ENCODE data around the gene TXK. TPM values are rescaled to one million over a fixed set of nuclear protein-coding genes. Genes with fewer than 3 reads are reported as not detected.

Gene TXK
- total and polyA plus RNA-seq, 5 experiments from 2014 or later: 57.8 to 140 (median 92.2) TPM

GRCh38 chr4:48116582-48116981 is 17.5 kb downstream of the TXK start:
- Mint-ChIP-seq H3K9me3 (no peaks in the 10 kb centered on the region), H3K27ac (peak overlapping the region; percentile 24 to 92 (median 78)), H3K27me3 (no peaks in the 10 kb centered on the region), H3K36me3 (peaks cover 9 to 70% (median 13%) of the 10 kb centered on the region in 3 donors), H3K4me3 (peak overlapping the region in 7 of 10 donors; percentile 29 to 73 (median 53)), H3K4me1 (peaks cover 46 to 81% (median 79%) of the 10 kb centered on the region in 4 donors)
- ATAC-seq: peak; percentile 29 to 42
- POLR2A ChIA-PET: interaction anchor here (2.1 kb wide), 1 partner anchor 22 kb away, joined by 10 read pairs; no protein-coding TSS in a partner anchor
- DNase-seq: no peak

GRCh38 chr4:48114412-48114811 is 19.6 kb downstream of the TXK start:
- H3K4me3 Mint-ChIP-seq: peak overlapping the region in 8 of 10 donors; percentile 26 to 83 (median 48)
- DNase-seq (no peak), ATAC-seq (no peak)
- no peaks in the 10 kb centered on the region for H3K27me3 Mint-ChIP-seq
- H3K27ac Mint-ChIP-seq: peak overlapping the region; percentile 0 to 92 (median 86)
- POLR2A ChIA-PET: interaction anchor here (1.7 kb wide), 1 partner anchor 15 kb away, joined by 4 read pairs; no protein-coding TSS in a partner anchor
- peaks cover 6 to 85% (median 17%) of the 10 kb centered on the region in 3 donors for H3K36me3 Mint-ChIP-seq
- H3K4me1 Mint-ChIP-seq: peaks cover 43 to 88% (median 79%) of the 10 kb centered on the region in 4 donors
- H3K9me3 Mint-ChIP-seq: no peaks in the 10 kb centered on the region

- POLR2A ChIA-PET: no interaction called here
- Mint-ChIP-seq H3K36me3 (peaks cover 5 to 83% (median 16%) of the 10 kb centered on the region in 3 donors), H3K9me3 (no peaks in the 10 kb centered on the region), H3K4me1 (peaks cover 29 to 73% (median 64%) of the 10 kb centered on the region in 4 donors), H3K27me3 (no peaks in the 10 kb centered on the region), H3K4me3 (peak overlapping the region in 6 of 10 donors; percentile 5 to 83 (median 20)), H3K27ac (peak overlapping the region; percentile 76 to 92 (median 87))
- no peak for ATAC-seq
- DNase-seq: no peak
Measured at GRCh38 chr4:48112017-48112667, 21.9 kb downstream of the TXK start.

GRCh38 chr4:48110452-48110978 is 23.5 kb downstream of the TXK start:
- POLR2A ChIA-PET: interaction anchor here (2.8 kb wide), 1 partner anchor 26 kb away, joined by 9 read pairs; no protein-coding TSS in a partner anchor
- DNase-seq: no peak
- peak overlapping the region in 1 of 10 donors; percentile 32 for H3K4me3 Mint-ChIP-seq
- ATAC-seq: no peak
- H3K27ac Mint-ChIP-seq: peak overlapping the region in 6 of 10 donors; percentile 10 to 89 (median 61)
- H3K9me3 Mint-ChIP-seq: no peaks in the 10 kb centered on the region
- peaks cover 25 to 69% (median 59%) of the 10 kb centered on the region in 4 donors for H3K4me1 Mint-ChIP-seq
- no peaks in the 10 kb centered on the region for H3K27me3 Mint-ChIP-seq
- peaks cover 5 to 84% (median 14%) of the 10 kb centered on the region in 3 donors for H3K36me3 Mint-ChIP-seq

GRCh38 chr4:48109413-48110263 is 24.4 kb downstream of the TXK start:
- no peaks in the 10 kb centered on the region for H3K9me3 Mint-ChIP-seq
- peaks cover 24 to 67% (median 56%) of the 10 kb centered on the region in 4 donors for H3K4me1 Mint-ChIP-seq
- DNase-seq: peak in 5 of 10 donors; percentile 19 to 59 (median 46)
- peak overlapping the region in 9 of 10 donors; percentile 24 to 89 (median 60) for H3K27ac Mint-ChIP-seq
- POLR2A ChIA-PET: interaction anchor here (1.1 to 2.8 kb wide), 2 partner anchors 20 to 27 kb away, joined by 3 to 9 read pairs; no protein-coding TSS in a partner anchor
- H3K4me3 Mint-ChIP-seq: no peak overlapping the region
- peaks cover 5 to 82% (median 14%) of the 10 kb centered on the region in 3 donors for H3K36me3 Mint-ChIP-seq
- H3K27me3 Mint-ChIP-seq: no peaks in the 10 kb centered on the region
- peak; percentile 86 to 92 for ATAC-seq

DNA sequence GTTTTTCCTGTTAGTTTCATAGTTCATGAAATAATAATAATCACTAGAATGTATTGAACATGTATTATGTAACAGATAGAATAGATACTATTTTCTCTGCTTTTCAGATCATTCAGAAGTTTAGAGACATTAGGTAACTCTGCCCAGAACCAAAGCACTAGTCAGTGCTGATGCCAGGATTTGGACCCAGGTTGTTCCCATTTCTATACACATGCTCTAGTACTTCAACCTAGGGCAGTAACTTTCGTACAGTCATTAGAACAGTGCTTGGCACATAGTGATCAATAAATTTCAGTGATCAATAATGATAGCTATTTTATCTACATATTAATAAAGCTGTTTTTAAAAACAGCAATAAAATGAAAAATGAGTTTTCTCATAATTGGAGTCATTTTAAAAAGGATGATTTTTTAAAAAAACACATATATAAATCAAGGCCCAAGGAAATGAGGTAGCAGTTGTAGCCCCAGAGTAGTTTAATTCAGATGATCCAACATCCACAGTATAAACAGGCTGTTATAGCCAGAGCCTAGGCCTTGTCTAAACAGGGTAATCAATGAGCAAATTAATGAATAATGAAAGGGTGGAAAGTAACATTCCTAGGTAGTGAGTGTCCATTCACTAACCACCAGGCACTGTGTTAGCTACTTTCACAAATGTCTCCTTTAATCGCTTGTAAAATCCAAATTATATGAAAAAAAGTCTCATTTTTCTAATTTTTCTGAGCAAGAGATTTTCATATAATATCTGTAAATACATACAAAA is 25.6 kb downstream of the TXK start:
- Mint-ChIP-seq H3K4me3 (no peak overlapping the region), H3K4me1 (peaks cover 20 to 57% (median 48%) of the 10 kb centered on the region in 4 donors), H3K27me3 (no peaks in the 10 kb centered on the region), H3K9me3 (no peaks in the 10 kb centered on the region), H3K36me3 (peaks cover 5 to 78% (median 18%) of the 10 kb centered on the region in 3 donors), H3K27ac (peak overlapping the region in 2 of 10 donors; percentile 48 to 69)
- ATAC-seq: no peak
- POLR2A ChIA-PET: interaction anchor here (0.6 to 2.8 kb wide), 4 partner anchors 11 to 28 kb away, joined by 3 to 9 read pairs (median 3); no protein-coding TSS in a partner anchor
- DNase-seq: no peak

DNA sequence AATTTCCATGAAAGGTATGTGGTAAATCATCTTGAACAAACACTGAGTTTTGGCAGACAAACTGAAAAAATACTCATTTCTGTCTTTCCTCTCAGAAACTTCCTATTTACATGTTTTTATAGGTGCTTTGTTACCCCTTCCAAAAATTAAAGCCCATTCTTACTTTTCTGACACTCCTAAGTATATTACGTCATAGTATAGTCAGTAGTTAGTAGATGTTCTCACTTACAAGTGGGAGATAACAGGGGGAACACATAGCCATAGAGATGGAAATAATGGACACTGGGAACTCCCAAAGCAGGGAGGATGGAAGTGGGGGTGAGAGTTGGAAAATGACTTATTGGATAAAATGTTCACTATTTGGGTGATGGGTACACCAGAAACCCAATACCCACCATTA is 28.8 kb downstream of the TXK start:
- peak overlapping the region in 9 of 10 donors; percentile 16 to 90 (median 73) for H3K27ac Mint-ChIP-seq
- H3K4me1 Mint-ChIP-seq: peaks cover 19 to 43% (median 36%) of the 10 kb centered on the region in 4 donors
- H3K9me3 Mint-ChIP-seq: no peaks in the 10 kb centered on the region
- H3K36me3 Mint-ChIP-seq: peaks cover 0 to 79% (median 17%) of the 10 kb centered on the region in 3 donors
- POLR2A ChIA-PET: no interaction called here
- ATAC-seq (no peak), DNase-seq (no peak)
- H3K27me3 Mint-ChIP-seq: no peaks in the 10 kb centered on the region
- no peak overlapping the region for H3K4me3 Mint-ChIP-seq

GRCh38 chr4:48103483-48104139 is 30.4 kb downstream of the TXK start:
- H3K36me3 Mint-ChIP-seq: peaks cover 0 to 75% (median 17%) of the 10 kb centered on the region in 3 donors
- H3K4me3 Mint-ChIP-seq: no peak overlapping the region
- H3K27ac Mint-ChIP-seq: peak overlapping the region in 9 of 10 donors; percentile 10 to 86 (median 64)
- no peaks in the 10 kb centered on the region for H3K9me3 Mint-ChIP-seq
- no peak for DNase-seq
- ATAC-seq: no peak
- POLR2A ChIA-PET: no interaction called here
- H3K4me1 Mint-ChIP-seq: peaks cover 17 to 36% (median 28%) of the 10 kb centered on the region in 4 donors
- no peaks in the 10 kb centered on the region for H3K27me3 Mint-ChIP-seq

GRCh38 chr4:48102303-48102702 is 31.7 kb downstream of the TXK start:
- no peak overlapping the region for H3K4me3 Mint-ChIP-seq
- peaks cover 0 to 78% (median 19%) of the 10 kb centered on the region in 3 donors for H3K36me3 Mint-ChIP-seq
- POLR2A ChIA-PET: no interaction called here
- H3K4me1 Mint-ChIP-seq: peaks cover 17 to 34% (median 27%) of the 10 kb centered on the region in 4 donors
- ATAC-seq (no peak), DNase-seq (no peak)
- no peaks in the 10 kb centered on the region for H3K27me3 Mint-ChIP-seq
- H3K9me3 Mint-ChIP-seq: no peaks in the 10 kb centered on the region
- H3K27ac Mint-ChIP-seq: peak overlapping the region in 4 of 10 donors; percentile 45 to 79 (median 72)

GRCh38 chr4:48100256-48100655 is 33.8 kb downstream of the TXK start:
- H3K4me1 Mint-ChIP-seq: peaks cover 14 to 22% (median 19%) of the 10 kb centered on the region in 4 donors
- DNase-seq: no peak
- no peak for ATAC-seq
- no peaks in the 10 kb centered on the region for H3K9me3 Mint-ChIP-seq
- peak overlapping the region in 3 of 10 donors; percentile 55 to 68 (median 65) for H3K27ac Mint-ChIP-seq
- H3K27me3 Mint-ChIP-seq: no peaks in the 10 kb centered on the region
- no peak overlapping the region for H3K4me3 Mint-ChIP-seq
- POLR2A ChIA-PET: interaction anchor here (0.7 kb wide), 1 partner anchor 93 kb away, joined by 3 read pairs; no protein-coding TSS in a partner anchor
- peaks cover 0 to 68% (median 18%) of the 10 kb centered on the region in 3 donors for H3K36me3 Mint-ChIP-seq

GRCh38 chr4:48095441-48095840 is 38.6 kb downstream of the TXK start:
- H3K27me3 Mint-ChIP-seq: no peaks in the 10 kb centered on the region
- POLR2A ChIA-PET: no interaction called here
- ATAC-seq: no peak
- H3K36me3 Mint-ChIP-seq: peaks cover 0 to 30% (median 9%) of the 10 kb centered on the region in 3 donors
- H3K4me1 Mint-ChIP-seq: peaks cover 8 to 17% (median 12%) of the 10 kb centered on the region in 4 donors
- peak overlapping the region in 7 of 10 donors; percentile 1 to 78 (median 56) for H3K27ac Mint-ChIP-seq
- H3K4me3 Mint-ChIP-seq: no peak overlapping the region
- no peak for DNase-seq
- no peaks in the 10 kb centered on the region for H3K9me3 Mint-ChIP-seq

Data from naive thymus-derived CD8-positive, alpha-beta T cell (primary cell).